Mesothelial cell of epicardium (in vitro differentiated cells): Measurements from ENCODE around the gene L1CAM. TPM values are rescaled to one million over a fixed set of nuclear protein-coding genes. Genes with fewer than 3 reads are reported as not detected.

Source experiments
- DNase-seq, 2 experiments: peaks; one replicate each; pipeline ENCODE4 v3.0.0; 2021; ENCODE audit warnings: low spot score in 2 of 2; ENCODE audit not compliant: unreplicated experiment in 2 of 2
- H3K27ac Mint-ChIP-seq: 2 replicates; pipeline ENCODE4 v1.8.0; 2021; ENCODE audit warnings: mixed read lengths
- H3K27me3 Mint-ChIP-seq: 2 replicates; pipeline ENCODE4 v1.8.0; 2021; ENCODE audit warnings: low read depth, mixed read lengths
- H3K36me3 Mint-ChIP-seq: 2 replicates; pipeline ENCODE4 v1.8.0; 2021; ENCODE audit warnings: mixed read lengths
- H3K4me1 Mint-ChIP-seq: 2 replicates; pipeline ENCODE4 v1.8.0; 2021; ENCODE audit warnings: mixed read lengths
- H3K4me3 Mint-ChIP-seq: 2 replicates; pipeline ENCODE4 v1.8.0; 2021; ENCODE audit warnings: mild to moderate bottlenecking, moderate library complexity, mixed read lengths
- H3K9me3 Mint-ChIP-seq: 2 replicates; pipeline ENCODE4 v1.8.0; 2021; ENCODE audit warnings: mixed read lengths
- CTCF ChIP-seq: fragments of 200-600 bp; sonication (generic); IDR thresholded peaks from one replicate; pipeline ENCODE4 v1.5.0; 2021; ENCODE audit warnings: antibody characterized with exemption; ENCODE audit not compliant: unreplicated experiment
- total RNA-seq: library from RNA; stranded (reverse); gene quantifications from 3 replicates; pipeline ENCODE4 v1.2.1, GENCODE V29; 2021

L1CAM gene
- total RNA-seq, 1 donor from 2014 or later = 2.1 TPM

DNA sequence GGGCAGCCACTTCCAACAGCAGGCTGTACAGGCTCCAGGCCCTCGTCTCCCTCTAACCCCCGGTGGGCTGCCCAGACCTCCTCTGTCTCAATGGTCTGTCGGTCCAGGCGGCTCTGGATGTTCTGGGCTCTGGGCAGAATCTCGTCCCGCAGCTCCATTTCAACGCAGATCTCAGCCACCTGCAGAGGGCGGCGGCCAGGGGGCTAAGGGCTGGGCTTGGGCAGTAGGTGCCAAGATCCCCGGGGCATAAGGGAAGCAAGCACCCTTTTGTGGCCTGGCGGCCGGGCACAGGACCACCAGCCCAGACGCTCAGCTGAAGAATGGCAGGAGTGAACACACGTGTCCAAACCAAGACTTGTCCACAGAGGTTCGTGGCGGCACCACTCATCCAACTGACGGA lies 27.7 kb upstream of the L1CAM start:
- Mint-ChIP-seq H3K27ac (no peak overlapping the region), H3K36me3 (peaks cover 11% of the 10 kb centered on the region), H3K4me3 (no peak overlapping the region), H3K27me3 (no peaks in the 10 kb centered on the region), H3K4me1 (no peaks in the 10 kb centered on the region), H3K9me3 (no peaks in the 10 kb centered on the region)
- no peak for TF ChIP-seq CTCF
- no peak for DNase-seq

DNA sequence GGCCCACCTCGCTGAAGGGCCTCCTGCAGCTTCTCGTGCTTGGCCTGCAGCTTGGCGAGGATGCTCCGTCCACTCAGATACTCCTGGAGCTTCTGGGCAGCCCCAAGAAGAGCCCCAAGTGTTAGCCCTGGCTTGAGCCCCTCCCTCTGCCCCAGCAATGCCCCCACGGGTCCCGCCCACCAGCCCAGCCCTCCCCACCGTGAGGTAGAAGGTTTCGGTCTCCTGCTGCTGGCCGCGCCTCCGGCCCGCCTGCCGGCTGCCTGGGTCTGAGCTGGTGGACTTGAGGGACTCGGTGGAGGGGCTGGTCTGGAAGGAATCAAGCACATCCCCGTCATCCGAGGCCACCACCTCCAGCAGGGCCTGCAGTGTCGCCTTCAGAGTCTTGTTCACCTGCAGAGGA lies 27.2 kb upstream of the L1CAM start:
- H3K27me3 Mint-ChIP-seq = no peaks in the 10 kb centered on the region
- TF ChIP-seq CTCF = no peak
- no peak for DNase-seq
- H3K9me3 Mint-ChIP-seq = no peaks in the 10 kb centered on the region
- no peak overlapping the region for H3K4me3 Mint-ChIP-seq
- H3K4me1 Mint-ChIP-seq = no peaks in the 10 kb centered on the region
- peaks cover 11% of the 10 kb centered on the region for H3K36me3 Mint-ChIP-seq
- H3K27ac Mint-ChIP-seq = no peak overlapping the region

DNA sequence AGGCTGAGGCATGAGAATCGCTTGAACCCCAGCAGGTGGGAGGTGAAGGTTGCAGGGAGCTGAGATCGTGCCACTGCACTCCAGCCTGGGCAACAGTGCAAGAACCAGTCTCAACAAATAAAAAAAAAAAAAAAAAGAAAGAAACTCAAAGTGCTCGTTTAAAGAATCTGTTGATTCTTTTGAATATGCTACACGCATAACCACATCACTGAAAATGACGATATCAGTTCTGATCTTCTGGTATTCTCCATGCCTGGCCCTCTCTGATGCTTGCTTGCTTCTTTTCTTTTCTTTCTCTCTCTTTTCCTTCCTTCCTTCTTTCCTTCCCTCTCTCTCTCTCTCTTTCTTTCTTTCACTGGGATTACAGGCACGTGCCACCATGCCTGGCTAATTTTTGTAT lies 25.8 kb upstream of the L1CAM start:
- Mint-ChIP-seq H3K27ac (no peak overlapping the region), H3K27me3 (no peaks in the 10 kb centered on the region), H3K36me3 (peaks cover 6% of the 10 kb centered on the region), H3K4me1 (no peaks in the 10 kb centered on the region), H3K4me3 (no peak overlapping the region), H3K9me3 (no peaks in the 10 kb centered on the region)
- no peak for DNase-seq
- no peak for TF ChIP-seq CTCF

- Mint-ChIP-seq H3K36me3 (peaks cover 3% of the 10 kb centered on the region), H3K4me3 (no peak overlapping the region), H3K4me1 (no peaks in the 10 kb centered on the region), H3K27ac (no peak overlapping the region), H3K27me3 (no peaks in the 10 kb centered on the region), H3K9me3 (no peaks in the 10 kb centered on the region)
- DNase-seq = no peak
- TF ChIP-seq CTCF = no peak
These were observed 24.5 kb upstream of the L1CAM start for GRCh38 chrX:153910446-153910845.

- peaks cover 3% of the 10 kb centered on the region for H3K36me3 Mint-ChIP-seq
- DNase-seq = no peak
- H3K4me3 Mint-ChIP-seq = no peak overlapping the region
- H3K27me3 Mint-ChIP-seq = no peaks in the 10 kb centered on the region
- no peak for TF ChIP-seq CTCF
- no peaks in the 10 kb centered on the region for H3K4me1 Mint-ChIP-seq
- no peaks in the 10 kb centered on the region for H3K9me3 Mint-ChIP-seq
- H3K27ac Mint-ChIP-seq = no peak overlapping the region
These were observed 24.0 kb upstream of the L1CAM start for GRCh38 chrX:153909980-153910360.
